ENCODE measurements around the gene TIMM23.
"Not testable (repeated sequence)": the region's sequence is repeated elsewhere in the genome, so short reads cannot be mapped to it uniquely, and the experiment has no call there.

The TIMM23 gene

DNA sequence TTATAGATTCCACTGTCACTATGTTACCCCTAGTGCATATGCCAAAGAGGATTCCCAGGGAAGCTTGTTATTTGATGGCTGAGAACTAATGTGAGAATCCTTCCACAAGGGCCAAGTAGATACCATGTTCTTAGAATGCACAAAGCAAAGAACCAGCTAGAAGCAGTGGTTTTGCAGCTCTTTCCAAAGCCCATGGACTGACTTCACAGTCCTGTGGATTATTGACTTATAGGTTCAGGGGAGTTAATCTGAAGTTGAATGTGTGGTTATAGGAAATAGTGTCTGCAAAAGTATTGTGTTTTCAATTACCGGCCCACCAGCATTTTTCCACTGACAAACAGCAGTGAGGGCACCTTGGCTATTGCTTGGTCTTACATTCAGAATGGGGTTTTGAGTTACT, 28.2 kb downstream of the TIMM23 start:
- H3K4me2 ChIP-seq = no peak overlapping the region
- no peak overlapping the region for H3K27ac ChIP-seq
- no peaks in the 10 kb centered on the region for H3K79me2 ChIP-seq (ENCODE audit: insufficient read depth, low read depth)
- TF ChIP-seq, protein P1, sequence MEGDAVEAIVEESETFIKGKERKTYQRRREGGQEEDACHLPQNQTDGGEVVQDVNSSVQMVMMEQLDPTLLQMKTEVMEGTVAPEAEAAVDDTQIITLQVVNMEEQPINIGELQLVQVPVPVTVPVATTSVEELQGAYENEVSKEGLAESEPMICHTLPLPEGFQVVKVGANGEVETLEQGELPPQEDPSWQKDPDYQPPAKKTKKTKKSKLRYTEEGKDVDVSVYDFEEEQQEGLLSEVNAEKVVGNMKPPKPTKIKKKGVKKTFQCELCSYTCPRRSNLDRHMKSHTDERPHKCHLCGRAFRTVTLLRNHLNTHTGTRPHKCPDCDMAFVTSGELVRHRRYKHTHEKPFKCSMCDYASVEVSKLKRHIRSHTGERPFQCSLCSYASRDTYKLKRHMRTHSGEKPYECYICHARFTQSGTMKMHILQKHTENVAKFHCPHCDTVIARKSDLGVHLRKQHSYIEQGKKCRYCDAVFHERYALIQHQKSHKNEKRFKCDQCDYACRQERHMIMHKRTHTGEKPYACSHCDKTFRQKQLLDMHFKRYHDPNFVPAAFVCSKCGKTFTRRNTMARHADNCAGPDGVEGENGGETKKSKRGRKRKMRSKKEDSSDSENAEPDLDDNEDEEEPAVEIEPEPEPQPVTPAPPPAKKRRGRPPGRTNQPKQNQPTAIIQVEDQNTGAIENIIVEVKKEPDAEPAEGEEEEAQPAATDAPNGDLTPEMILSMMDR (conservative IDR thresholded peaks at IDR 0.05; ENCODE audit: low read depth, low read length) = no peak
- no peaks in the 10 kb centered on the region for H4K20me1 ChIP-seq (ENCODE audit: insufficient read depth)
- H3K4me1 ChIP-seq (ENCODE audit: low read depth, poor library complexity, severe bottlenecking) = no peaks in the 10 kb centered on the region
- peaks cover 4% of the 10 kb centered on the region; the same call in 1 of the 2 replicates for H3K36me3 ChIP-seq (ENCODE audit: insufficient read depth)
- no peak overlapping the region for H2AFZ ChIP-seq (ENCODE audit: low read depth)
- no peaks in the 10 kb centered on the region for H3K27me3 ChIP-seq (ENCODE audit: insufficient read depth, low read depth)
- no peak overlapping the region for H3K4me3 ChIP-seq (IDR thresholded peaks at IDR 0.05; ENCODE audit: insufficient read depth, low read depth, low read length)
- H3K9ac ChIP-seq = no peak overlapping the region

DNA sequence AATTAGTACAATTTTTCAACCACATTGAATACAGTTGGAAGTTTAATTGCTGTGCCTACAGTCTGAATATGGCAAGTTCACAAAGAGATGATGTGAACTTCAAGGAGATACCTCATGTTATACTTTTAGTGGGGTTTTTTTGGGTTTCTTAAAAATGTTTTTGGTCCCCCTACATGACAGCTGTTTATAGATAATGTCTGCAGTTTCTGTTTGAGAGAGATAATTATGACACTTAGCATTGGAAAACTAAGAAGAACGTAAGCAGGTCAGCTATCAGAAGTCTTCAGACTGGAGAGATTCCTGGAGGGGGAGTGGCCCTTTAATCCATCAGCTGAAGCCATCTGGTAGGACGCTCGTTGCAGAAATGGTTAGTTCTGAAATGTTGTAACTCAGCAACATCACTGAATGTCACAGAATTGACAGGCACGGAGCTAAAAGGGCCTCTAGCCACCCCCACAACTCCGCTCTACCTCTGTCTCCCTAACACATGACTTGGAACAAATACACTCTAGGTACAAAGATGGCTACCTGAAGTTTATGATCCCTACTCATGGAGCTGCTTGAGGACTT, 29.0 kb downstream of the TIMM23 start:
- TF ChIP-seq, protein P1 (conservative IDR thresholded peaks at IDR 0.05; ENCODE audit: low read depth, low read length) = no peak
- no peak overlapping the region for H3K9ac ChIP-seq
- H3K4me2 ChIP-seq = no peak overlapping the region
- no peaks in the 10 kb centered on the region for H3K27me3 ChIP-seq (ENCODE audit: insufficient read depth, low read depth)
- no peak overlapping the region for H3K27ac ChIP-seq
- no peak overlapping the region for H2AFZ ChIP-seq (ENCODE audit: low read depth)
- H4K20me1 ChIP-seq (ENCODE audit: insufficient read depth) = no peaks in the 10 kb centered on the region
- no peaks in the 10 kb centered on the region for H3K4me1 ChIP-seq (ENCODE audit: low read depth, poor library complexity, severe bottlenecking)
- peaks cover 4% of the 10 kb centered on the region; the same call in 1 of the 2 replicates for H3K36me3 ChIP-seq (ENCODE audit: insufficient read depth)
- no peak overlapping the region for H3K4me3 ChIP-seq (IDR thresholded peaks at IDR 0.05; ENCODE audit: insufficient read depth, low read depth, low read length)
- H3K79me2 ChIP-seq (ENCODE audit: insufficient read depth, low read depth) = no peaks in the 10 kb centered on the region

DNA sequence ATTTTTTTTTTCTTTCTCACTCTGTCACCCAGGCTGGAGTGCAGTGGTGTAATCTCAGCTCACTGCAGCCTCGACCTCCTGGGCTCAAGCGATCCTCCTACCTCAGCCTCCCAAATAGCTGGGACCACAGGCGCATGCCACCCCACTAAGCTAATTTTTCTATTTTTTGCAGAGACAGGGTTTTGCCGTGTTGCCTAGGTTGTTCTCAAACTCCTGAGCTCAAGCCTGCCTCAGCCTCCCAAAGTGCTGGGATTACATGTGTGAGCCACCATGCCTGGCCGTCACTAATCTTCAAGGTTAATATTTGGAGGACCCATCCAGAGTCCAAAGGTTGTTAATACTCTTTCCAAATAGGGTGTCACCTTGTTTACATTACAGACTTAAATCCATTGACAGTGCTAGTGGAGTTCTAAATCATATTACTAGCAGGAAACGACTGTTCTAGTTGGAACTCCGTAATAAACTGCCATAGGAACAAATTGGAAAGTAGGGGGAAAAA, 29.9 kb downstream of the TIMM23 start:
- H3K27me3 ChIP-seq (ENCODE audit: insufficient read depth, low read depth); H4K20me1 ChIP-seq (ENCODE audit: insufficient read depth); H3K4me2 ChIP-seq; H3K79me2 ChIP-seq (ENCODE audit: insufficient read depth, low read depth); H3K4me3 ChIP-seq (IDR thresholded peaks at IDR 0.05; ENCODE audit: insufficient read depth, low read depth, low read length); H3K36me3 ChIP-seq (ENCODE audit: insufficient read depth); H3K9ac ChIP-seq; H3K4me1 ChIP-seq (ENCODE audit: low read depth, poor library complexity, severe bottlenecking); H3K27ac ChIP-seq; H2AFZ ChIP-seq (ENCODE audit: low read depth): not testable (repeated sequence)

DNA sequence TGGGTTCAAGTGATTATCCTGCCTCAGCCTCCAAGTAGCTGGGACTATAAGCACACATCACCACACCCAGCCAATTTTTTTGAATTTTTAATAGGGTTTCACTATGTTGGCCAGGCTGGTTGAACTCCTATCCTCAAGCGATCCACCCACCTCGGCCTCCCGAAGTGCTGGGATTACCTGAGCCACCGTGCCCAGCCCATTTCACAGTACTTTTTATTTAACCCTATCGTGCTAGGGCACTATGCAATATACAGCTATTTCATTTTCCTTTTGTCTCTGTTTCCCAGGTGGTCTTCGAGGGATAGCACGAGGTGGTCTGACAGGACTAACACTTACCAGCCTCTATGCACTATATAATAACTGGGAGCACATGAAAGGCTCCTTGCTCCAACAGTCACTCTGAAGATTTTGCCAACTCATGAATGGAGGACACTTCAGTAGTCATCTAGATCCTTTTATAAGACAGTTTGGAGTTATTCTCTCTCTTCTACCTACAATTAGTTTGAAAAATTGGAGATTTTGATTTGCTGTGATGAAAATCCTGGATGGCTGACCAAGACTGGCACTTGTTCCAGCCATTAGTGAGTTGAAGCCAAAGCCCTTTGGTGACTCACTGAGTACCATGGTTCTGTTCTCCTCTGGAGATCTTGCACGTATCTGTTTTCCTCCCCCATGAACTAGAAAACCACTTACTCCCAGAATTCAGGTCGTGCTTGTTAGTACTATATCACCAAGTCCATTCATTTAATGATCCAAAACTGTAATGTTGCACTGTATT, 30.8 kb downstream of the TIMM23 start:
- H3K4me1 ChIP-seq (ENCODE audit: low read depth, poor library complexity, severe bottlenecking) = no peaks in the 10 kb centered on the region
- no peak overlapping the region for H3K27ac ChIP-seq
- H3K27me3 ChIP-seq (ENCODE audit: insufficient read depth, low read depth) = no peaks in the 10 kb centered on the region
- no peak overlapping the region for H3K9ac ChIP-seq
- no peak overlapping the region for H2AFZ ChIP-seq (ENCODE audit: low read depth)
- no peaks in the 10 kb centered on the region for H3K79me2 ChIP-seq (ENCODE audit: insufficient read depth, low read depth)
- H4K20me1 ChIP-seq (ENCODE audit: insufficient read depth) = no peaks in the 10 kb centered on the region
- no peak overlapping the region for H3K4me3 ChIP-seq (IDR thresholded peaks at IDR 0.05; ENCODE audit: insufficient read depth, low read depth, low read length)
- H3K36me3 ChIP-seq (ENCODE audit: insufficient read depth) = peaks cover 4% of the 10 kb centered on the region; the same call in 1 of the 2 replicates
- TF ChIP-seq, protein P1 (conservative IDR thresholded peaks at IDR 0.05; ENCODE audit: low read depth, low read length) = no peak
- no peak overlapping the region for H3K4me2 ChIP-seq

DNA sequence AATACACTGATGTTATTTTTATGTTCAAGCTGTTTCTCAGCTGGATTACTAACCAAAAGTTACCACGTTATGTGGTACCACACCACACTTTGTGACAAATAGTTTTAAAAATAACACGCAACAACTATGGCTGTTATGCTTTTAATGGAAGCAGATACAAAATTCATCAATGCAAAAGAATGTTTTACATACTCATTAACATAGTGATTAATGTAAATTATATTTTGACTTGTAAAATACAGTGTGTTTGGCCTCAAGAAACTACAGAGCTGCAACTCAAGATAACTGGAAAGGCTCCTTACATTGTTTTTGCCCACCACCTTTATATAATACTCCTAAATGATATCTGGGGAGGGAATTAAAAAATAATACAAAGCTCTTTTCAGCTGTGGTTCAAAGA, 32.7 kb downstream of the TIMM23 start:
- TF ChIP-seq, protein P1 (conservative IDR thresholded peaks at IDR 0.05; ENCODE audit: low read depth, low read length) = no peak
- Histone ChIP-seq H2AFZ (ENCODE audit: low read depth) (no peak overlapping the region), H3K4me3 (IDR thresholded peaks at IDR 0.05; ENCODE audit: insufficient read depth, low read depth, low read length) (no peak overlapping the region), H3K9ac (no peak overlapping the region), H3K36me3 (ENCODE audit: insufficient read depth) (peaks cover 10% of the 10 kb centered on the region; the same call in 1 of the 2 replicates), H3K27me3 (ENCODE audit: insufficient read depth, low read depth) (no peaks in the 10 kb centered on the region), H3K27ac (no peak overlapping the region), H3K4me2 (no peak overlapping the region), H3K79me2 (ENCODE audit: insufficient read depth, low read depth) (no peaks in the 10 kb centered on the region), H4K20me1 (ENCODE audit: insufficient read depth) (no peaks in the 10 kb centered on the region), H3K4me1 (ENCODE audit: low read depth, poor library complexity, severe bottlenecking) (no peaks in the 10 kb centered on the region)
